Activated CD4-positive, alpha-beta memory T cell treated with anti-CD3 and anti-CD28 coated beads, Interleukin-2, amount 10 ng/mL, durations not matched to agents 7 days and 5 days (primary cell): ENCODE data around the gene EGR2. TPM values are rescaled to one million over a fixed set of nuclear protein-coding genes. Genes with fewer than 3 reads are reported as not detected.
"Not testable (repeated sequence)": the region's sequence is repeated elsewhere in the genome, so short reads cannot be mapped to it uniquely, and the experiment has no call there.

ENCODE experiments used
- CTCF ChIA-PET: fragments of 350-600 bp; sonication (Branson Sonifier 250); formaldehyde crosslinking; loops from one replicate; lab custom pipeline; 2021; ENCODE audit warnings: antibody characterized with exemption, inconsistent platforms; lab: Charles Lee
- POLR2A ChIA-PET: fragments of 350-600 bp; sonication (Branson Sonifier 250); formaldehyde crosslinking; loops from one replicate; lab custom pipeline; 2021; ENCODE audit warnings: antibody characterized with exemption; lab: Charles Lee
- DNase-seq: peaks from one replicate; pipeline ENCODE4 v3.0.0-alpha.2; 2020
- H3K27ac Mint-ChIP-seq: one replicate; pipeline ENCODE4 v1.8.0; 2021; ENCODE audit warnings: mild to moderate bottlenecking, mixed read lengths
- H3K27me3 Mint-ChIP-seq: one replicate; pipeline ENCODE4 v1.8.0; 2021; ENCODE audit warnings: mixed read lengths
- H3K36me3 Mint-ChIP-seq: one replicate; pipeline ENCODE4 v1.8.0; 2021; ENCODE audit warnings: low read depth, mixed read lengths
- H3K4me1 Mint-ChIP-seq: one replicate; pipeline ENCODE4 v1.8.0; 2021; ENCODE audit warnings: mixed read lengths
- H3K4me3 Mint-ChIP-seq: one replicate; pipeline ENCODE4 v1.8.0; 2021; ENCODE audit warnings: mild to moderate bottlenecking, mixed read lengths
- H3K9me3 Mint-ChIP-seq: one replicate; pipeline ENCODE4 v1.8.0; 2021; ENCODE audit warnings: mixed read lengths
- total RNA-seq, 2 experiments: library from RNA; stranded (reverse); gene quantifications; one replicate each; pipeline ENCODE4 v1.2.3, GENCODE V29; 2021

Gene EGR2
- total RNA-seq, 2 experiments from 2014 or later: 4.8 to 6.4 TPM

DNA sequence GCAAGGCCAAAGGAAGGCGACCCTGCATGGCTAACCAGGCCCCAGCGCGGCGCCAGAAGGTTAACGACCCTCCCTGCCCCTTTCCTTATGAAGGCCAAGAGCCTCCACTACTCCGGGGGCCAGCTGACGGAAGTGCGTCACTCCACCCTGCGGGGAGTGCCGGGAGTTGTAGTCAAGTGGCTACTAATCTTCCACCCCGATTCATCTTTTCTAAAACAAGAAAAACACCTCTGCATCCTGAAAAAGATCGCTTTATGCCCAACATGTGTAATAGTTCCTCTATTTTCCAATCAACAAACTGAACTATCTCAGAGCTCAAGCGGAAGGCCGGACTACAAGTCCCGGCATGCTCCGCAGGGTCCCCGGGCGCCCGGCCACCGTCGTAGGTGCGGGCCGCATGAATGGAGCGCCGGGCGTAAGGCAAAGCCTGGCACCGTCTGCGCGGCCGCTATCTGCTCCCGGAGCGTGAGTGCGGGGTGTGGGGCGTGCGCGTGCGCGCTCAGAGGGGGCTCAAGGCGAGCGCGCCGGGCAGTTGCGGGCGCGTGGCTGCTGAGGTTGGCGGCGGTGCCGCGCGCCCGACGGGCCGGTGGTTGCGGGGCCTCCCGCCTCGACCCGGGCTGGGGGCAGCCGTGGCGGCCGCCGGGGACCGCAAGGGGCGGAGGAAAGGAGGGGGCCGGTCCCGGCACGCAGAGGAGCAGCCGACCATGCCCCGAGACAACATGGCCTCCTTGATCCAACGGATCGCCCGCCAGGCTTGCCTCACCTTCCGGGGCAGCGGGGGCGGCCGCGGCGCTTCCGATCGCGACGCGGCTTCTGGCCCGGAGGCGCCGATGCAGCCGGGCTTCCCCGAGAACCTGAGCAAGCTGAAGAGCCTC is 11.6 kb downstream of the EGR2 start, which contains the start of gene ADO:
Gene ADO (plus strand): TSS at position 365 of the 875 bp plus-strand sequence. CDS start 340 bp downstream, at position 705.
- POLR2A ChIA-PET: interaction anchor here (0.6 to 6.7 kb wide), 13 partner anchors 12 to 906 kb away, joined by 3 to 88 read pairs (median 4); partner anchors contain the start of genes EGR2 and NRBF2
- H3K27ac Mint-ChIP-seq: peak within 1 kb of the TSS; percentile 96
- no peaks in the 10 kb centered on the region for H3K9me3 Mint-ChIP-seq
- DNase-seq: peak; percentile 76
- peak within 1 kb of the TSS; percentile 88 for H3K4me3 Mint-ChIP-seq
- H3K36me3 Mint-ChIP-seq: peaks cover 39% of the 10 kb centered on the region
- CTCF ChIA-PET: interaction anchor here (0.6 to 4.6 kb wide), 7 partner anchors 12 to 618 kb away, joined by 3 to 44 read pairs (median 3); partner anchors contain the start of genes EGR2 and NRBF2
- peaks cover 10% of the 10 kb centered on the region for H3K27me3 Mint-ChIP-seq
- peaks cover 32% of the 10 kb centered on the region for H3K4me1 Mint-ChIP-seq

DNA sequence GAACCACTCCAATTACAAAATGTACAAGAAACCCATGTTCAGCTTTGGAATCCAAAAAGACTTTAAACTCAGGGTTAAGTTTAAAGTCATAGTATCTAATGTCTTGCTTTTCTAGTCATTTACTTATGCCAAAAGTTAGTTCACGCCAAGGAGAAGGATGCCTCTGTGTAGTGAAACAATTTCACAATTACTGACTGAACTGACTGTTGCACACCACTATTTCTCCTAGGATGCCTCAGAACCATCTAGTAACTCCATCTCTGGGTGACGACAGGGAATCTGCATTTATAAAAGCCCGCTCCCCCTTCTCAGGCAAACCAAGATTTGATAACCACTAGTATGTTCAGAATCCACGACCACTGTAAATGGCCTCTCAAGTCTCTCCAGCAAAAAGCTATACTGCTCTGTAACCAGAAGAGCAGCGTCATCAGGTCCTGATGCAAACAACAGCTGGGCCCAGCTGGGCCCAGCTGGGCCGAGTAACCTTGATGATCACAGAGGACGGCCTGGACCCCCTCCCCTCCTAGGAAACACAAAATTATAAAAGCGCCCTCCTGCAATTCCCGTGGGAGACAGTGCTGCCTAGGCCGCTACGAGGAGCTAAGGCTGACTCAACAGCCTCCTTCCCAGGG is 12.3 kb downstream of the EGR2 start:
- peaks cover 14% of the 10 kb centered on the region for H3K27me3 Mint-ChIP-seq
- peak overlapping the region; percentile 96 for H3K27ac Mint-ChIP-seq
- no peaks in the 10 kb centered on the region for H3K9me3 Mint-ChIP-seq
- H3K36me3 Mint-ChIP-seq: peaks cover 35% of the 10 kb centered on the region
- peaks cover 32% of the 10 kb centered on the region for H3K4me1 Mint-ChIP-seq
- ChIA-PET CTCF (interaction anchor here (0.6 to 4.6 kb wide), 8 partner anchors 13 to 1271 kb away, joined by 3 to 44 read pairs (median 3); partner anchors contain the start of genes EGR2 and NRBF2), POLR2A (interaction anchor here (0.6 to 6.7 kb wide), 11 partner anchors 13 to 905 kb away, joined by 3 to 88 read pairs (median 4); partner anchors contain the start of genes EGR2 and NRBF2)
- peak overlapping the region; percentile 88 for H3K4me3 Mint-ChIP-seq
- no peak for DNase-seq

DNA sequence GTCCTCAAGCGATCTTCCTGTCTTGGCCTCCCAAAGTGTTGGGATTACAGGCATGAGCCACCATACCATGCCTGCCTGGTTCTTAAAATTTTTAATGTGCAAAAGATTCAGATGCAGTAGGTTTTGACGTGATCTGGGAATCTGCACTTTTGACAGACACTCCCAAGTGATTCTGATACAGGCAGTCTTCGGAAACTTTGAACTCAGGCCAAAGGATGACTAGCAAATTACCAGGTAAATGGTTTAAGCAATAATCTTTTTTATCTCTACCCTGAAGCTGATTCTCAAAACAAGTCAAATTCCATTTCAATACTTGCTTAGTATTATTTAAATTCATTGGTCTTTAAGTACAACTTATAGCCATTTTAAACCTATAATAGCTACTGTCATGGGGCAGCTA is 14.3 kb downstream of the EGR2 start:
- DNase-seq: no peak
- Mint-ChIP-seq H3K27me3 (peaks cover 29% of the 10 kb centered on the region), H3K4me1 (peaks cover 19% of the 10 kb centered on the region), H3K4me3 (no peak overlapping the region), H3K9me3 (no peaks in the 10 kb centered on the region), H3K27ac (no peak overlapping the region), H3K36me3 (peaks cover 16% of the 10 kb centered on the region)
- ChIA-PET CTCF (interaction anchor here (0.6 to 2.8 kb wide), 3 partner anchors 15 to 356 kb away, joined by 3 to 7 read pairs (median 4); partner anchors contain the start of gene EGR2), POLR2A (interaction anchor here (0.9 to 6.7 kb wide), 3 partner anchors 9 to 69 kb away, joined by 3 to 88 read pairs (median 3); partner anchors contain the start of gene EGR2)

DNA sequence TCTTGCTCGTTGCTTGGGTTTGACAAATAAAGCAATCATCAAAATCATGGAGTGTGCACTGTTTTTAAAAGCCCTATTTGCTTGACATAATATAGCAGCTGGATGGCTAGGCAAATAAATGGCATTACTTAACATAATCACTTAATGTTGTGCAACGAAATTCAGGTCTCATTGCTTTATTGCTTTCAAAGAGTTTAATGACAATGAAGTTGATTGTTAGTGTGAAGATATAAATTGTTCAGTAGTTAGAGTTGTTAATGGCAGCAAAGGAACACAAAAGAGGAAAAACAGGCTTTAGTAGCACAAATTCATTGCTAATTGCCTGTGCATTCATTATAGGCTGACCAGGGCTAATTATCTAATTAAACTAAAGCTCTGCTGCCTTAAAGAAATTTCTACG is 19.3 kb downstream of the EGR2 start:
- Mint-ChIP-seq H3K27me3 (peaks cover 43% of the 10 kb centered on the region), H3K36me3 (no peaks in the 10 kb centered on the region), H3K4me1 (no peaks in the 10 kb centered on the region), H3K27ac (no peak overlapping the region), H3K4me3 (no peak overlapping the region), H3K9me3 (no peaks in the 10 kb centered on the region)
- POLR2A ChIA-PET: no interaction called here
- DNase-seq: no peak
- CTCF ChIA-PET: no interaction called here

DNA sequence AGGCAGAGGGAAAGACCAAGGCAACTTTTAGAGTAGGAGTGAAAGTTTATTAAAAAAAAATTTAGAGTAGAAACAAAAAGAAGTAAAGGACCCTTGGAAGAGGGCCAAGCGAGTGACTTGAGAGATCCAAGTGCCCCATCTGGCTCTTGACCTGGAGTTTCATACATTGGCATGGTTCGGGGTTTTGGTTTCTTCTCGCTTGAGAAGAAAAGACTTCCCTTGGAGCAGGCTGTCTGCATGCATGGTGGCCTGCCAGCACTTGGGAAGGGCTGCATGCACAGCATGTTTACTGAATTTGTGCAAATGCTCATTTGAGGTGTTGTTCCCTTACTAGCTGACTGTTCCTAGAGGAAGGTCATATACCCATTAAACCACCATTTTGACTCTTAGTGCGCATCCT is 20.4 kb downstream of the EGR2 start:
- Mint-ChIP-seq H3K9me3 (no peaks in the 10 kb centered on the region), H3K27me3 (peaks cover 38% of the 10 kb centered on the region), H3K4me1 (no peaks in the 10 kb centered on the region), H3K36me3 (no peaks in the 10 kb centered on the region), H3K4me3 (no peak overlapping the region), H3K27ac (no peak overlapping the region)
- CTCF ChIA-PET: no interaction called here
- POLR2A ChIA-PET: interaction anchor here (0.8 kb wide), 1 partner anchor 159 kb away, joined by 3 read pairs; no protein-coding TSS in a partner anchor
- DNase-seq: no peak

DNA sequence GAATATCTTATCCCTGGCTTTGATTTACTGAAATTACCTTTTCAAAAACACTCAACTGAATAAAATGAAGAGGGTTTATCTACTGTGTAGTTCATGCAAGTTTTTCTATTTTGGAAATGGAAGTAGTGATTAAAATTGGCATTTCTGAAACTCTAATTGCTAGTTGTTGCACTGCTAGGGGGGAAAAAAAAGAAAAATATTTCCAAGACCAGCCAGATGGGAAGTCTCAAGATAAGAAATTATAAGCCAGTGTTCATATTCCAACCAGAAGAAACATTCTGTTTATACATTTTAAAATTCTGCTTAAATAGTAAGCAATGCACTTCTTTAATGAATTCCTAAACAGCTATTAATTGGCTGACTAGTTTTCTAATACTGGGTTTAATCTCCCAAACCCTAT is 21.1 kb downstream of the EGR2 start:
- Mint-ChIP-seq H3K9me3 (no peaks in the 10 kb centered on the region), H3K4me1 (no peaks in the 10 kb centered on the region), H3K27ac (no peak overlapping the region), H3K36me3 (no peaks in the 10 kb centered on the region), H3K27me3 (peaks cover 33% of the 10 kb centered on the region), H3K4me3 (no peak overlapping the region)
- no peak for DNase-seq
- ChIA-PET CTCF (no interaction called here), POLR2A (no interaction called here)

DNA sequence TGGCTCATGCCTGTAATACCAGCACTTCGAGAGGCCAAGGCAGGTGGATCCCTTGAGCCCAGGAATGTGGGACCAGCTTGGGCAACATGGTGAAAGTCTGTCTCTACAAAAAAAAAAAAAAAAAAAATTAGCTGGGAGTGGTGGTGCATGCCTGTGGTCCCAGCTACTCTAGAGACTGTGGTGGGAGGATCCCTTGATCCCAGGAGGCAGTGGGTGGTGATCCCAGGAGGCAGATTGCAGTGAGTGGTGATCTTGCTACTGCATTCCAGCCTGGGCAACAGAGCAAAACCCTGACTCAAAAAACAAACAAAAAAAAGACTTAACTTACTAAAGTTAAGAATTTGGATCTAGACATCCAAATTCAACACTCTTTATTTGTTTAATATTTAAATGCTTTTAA is 21.9 kb downstream of the EGR2 start:
- ChIA-PET POLR2A (no interaction called here), CTCF (no interaction called here)
- H3K27me3 Mint-ChIP-seq: peaks cover 33% of the 10 kb centered on the region
- no peak overlapping the region for H3K4me3 Mint-ChIP-seq
- H3K36me3 Mint-ChIP-seq: no peaks in the 10 kb centered on the region
- no peak for DNase-seq
- no peaks in the 10 kb centered on the region for H3K4me1 Mint-ChIP-seq
- no peak overlapping the region for H3K27ac Mint-ChIP-seq
- no peaks in the 10 kb centered on the region for H3K9me3 Mint-ChIP-seq

DNA sequence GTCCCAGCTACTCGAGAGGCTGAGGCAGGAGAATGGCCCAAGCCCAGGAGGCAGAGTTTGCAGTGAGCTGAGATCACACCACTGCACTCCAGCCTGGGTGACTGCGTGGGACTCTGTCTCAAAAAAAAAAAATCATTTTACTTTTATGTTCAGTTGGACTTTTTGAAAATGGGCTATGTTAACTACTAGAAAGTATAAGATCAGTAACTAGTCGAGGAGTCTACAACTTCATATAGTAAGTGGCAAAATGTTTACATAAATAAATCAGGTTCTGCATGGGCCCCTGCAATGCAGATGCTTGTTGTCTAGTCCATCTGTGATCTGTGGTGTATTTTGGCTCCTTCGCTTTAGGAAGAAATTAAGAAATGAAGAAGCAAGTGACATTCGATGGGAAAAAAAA is 23.9 kb downstream of the EGR2 start:
- H3K9me3 Mint-ChIP-seq: peaks cover under 1% of the 10 kb centered on the region
- DNase-seq: no peak
- no peaks in the 10 kb centered on the region for H3K36me3 Mint-ChIP-seq
- no peak overlapping the region for H3K4me3 Mint-ChIP-seq
- H3K4me1 Mint-ChIP-seq: no peaks in the 10 kb centered on the region
- POLR2A ChIA-PET: interaction anchor here (1.4 kb wide), 1 partner anchor 13 kb away, joined by 3 read pairs; no protein-coding TSS in a partner anchor
- no peak overlapping the region for H3K27ac Mint-ChIP-seq
- peaks cover 18% of the 10 kb centered on the region for H3K27me3 Mint-ChIP-seq
- CTCF ChIA-PET: no interaction called here

DNA sequence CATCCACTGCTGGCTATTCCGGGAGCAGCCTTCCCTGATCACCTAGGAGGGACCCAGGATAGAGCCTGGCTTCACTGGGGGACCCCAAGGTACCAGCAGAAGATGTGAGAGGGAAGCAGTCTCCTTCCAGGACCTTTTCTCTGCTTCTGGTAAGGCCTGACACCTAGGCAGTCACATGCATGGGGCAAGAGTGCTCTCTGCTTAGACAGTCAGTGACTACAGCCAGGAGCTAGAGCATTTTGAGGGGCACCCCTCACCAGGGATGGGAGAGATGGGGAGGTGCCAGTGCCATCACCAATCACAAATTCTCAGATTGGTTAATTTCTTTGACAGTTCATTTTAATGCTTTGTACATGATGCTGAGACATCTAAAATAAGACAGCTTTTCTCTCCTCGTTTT is 25.6 kb downstream of the EGR2 start:
- H3K4me3 Mint-ChIP-seq: no peak overlapping the region
- no peak for DNase-seq
- POLR2A ChIA-PET: no interaction called here
- H3K27me3 Mint-ChIP-seq: peaks cover 10% of the 10 kb centered on the region
- peaks cover 2% of the 10 kb centered on the region for H3K36me3 Mint-ChIP-seq
- H3K27ac Mint-ChIP-seq: no peak overlapping the region
- CTCF ChIA-PET: no interaction called here
- peaks cover 6% of the 10 kb centered on the region for H3K9me3 Mint-ChIP-seq
- no peaks in the 10 kb centered on the region for H3K4me1 Mint-ChIP-seq

DNA sequence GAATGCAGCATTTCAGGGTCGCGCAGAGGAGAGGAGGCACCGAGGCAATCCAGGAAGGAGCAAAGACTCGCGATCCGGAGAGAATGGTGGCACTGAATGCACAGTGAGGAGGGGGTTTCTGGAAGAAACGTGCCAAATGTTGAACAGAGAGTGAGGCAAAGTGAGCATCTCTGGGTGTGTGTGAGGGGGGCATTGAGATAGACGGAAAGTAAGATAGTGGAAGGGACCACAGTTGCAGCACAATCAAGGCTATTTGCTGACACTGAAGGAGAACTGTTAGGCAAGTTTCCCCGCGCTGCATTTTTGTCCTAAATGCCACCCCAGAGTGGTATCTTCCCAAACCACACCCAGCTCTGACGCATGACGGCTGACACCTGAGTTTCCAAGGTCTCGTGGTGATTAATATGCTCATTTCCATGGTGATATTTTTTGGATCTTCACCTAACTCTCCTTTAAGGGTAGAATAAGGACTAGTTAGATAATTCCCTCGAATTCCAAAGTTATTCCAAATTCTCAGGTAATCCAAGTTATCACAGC is 26.1 kb downstream of the EGR2 start:
- ChIA-PET CTCF (no interaction called here), POLR2A (no interaction called here)
- Mint-ChIP-seq H3K27ac (no peak overlapping the region), H3K36me3 (peaks cover 5% of the 10 kb centered on the region), H3K4me1 (no peaks in the 10 kb centered on the region), H3K27me3 (peaks cover 8% of the 10 kb centered on the region), H3K9me3 (peaks cover 9% of the 10 kb centered on the region), H3K4me3 (no peak overlapping the region)
- DNase-seq: no peak

DNA sequence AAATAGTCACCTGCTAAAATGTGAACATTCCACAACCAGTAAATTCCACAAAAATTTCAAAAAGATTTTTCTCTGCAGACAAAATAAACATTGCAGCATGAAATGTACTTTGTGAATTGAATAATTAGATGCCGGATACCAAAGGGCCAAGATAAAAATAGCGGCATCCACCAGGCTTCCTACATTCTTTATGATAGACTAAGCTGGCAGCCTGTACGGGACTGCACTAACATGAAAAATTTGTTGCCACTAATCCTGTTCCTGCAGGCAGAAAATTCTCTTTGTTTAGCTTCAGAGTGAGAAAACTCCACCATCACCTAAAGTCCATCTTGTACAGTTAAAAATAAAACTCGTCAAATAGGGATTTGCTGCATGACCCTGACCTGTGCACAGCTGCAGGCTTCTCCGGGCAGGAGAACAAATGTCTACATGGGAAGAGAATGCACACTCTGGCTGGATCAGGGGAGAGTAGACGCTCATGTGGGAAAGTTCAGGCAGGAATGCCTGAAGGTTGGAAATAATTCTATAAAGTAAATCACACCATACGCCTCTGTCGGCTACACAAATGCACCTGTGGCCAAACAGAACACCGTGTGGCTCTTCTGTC is 27.2 kb downstream of the EGR2 start:
- Mint-ChIP-seq H3K27ac (no peak overlapping the region), H3K36me3 (peaks cover 14% of the 10 kb centered on the region), H3K4me1 (no peaks in the 10 kb centered on the region), H3K27me3 (peaks cover 12% of the 10 kb centered on the region), H3K4me3 (no peak overlapping the region), H3K9me3 (peaks cover 19% of the 10 kb centered on the region)
- no peak for DNase-seq
- ChIA-PET CTCF (no interaction called here), POLR2A (no interaction called here)

DNA sequence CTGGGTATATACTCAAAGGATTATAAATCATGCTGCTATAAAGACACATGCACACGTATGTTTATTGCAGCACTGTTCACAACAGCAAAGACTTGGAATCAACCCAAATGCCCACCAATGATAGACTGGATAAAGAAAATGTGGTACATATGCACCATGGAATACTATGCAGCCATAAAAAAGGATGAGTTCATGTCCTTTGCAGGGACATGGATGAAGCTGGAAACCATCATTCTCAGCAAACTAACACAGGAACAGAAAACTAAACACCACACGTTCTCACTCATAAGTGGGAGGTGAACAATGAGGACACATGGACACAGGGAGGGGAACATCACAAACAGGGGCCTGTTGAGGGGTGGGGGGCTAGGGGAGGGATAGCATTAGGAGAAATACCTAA is 27.9 kb downstream of the EGR2 start:
- H3K4me1 Mint-ChIP-seq, CTCF ChIA-PET, DNase-seq, H3K27ac Mint-ChIP-seq, H3K4me3 Mint-ChIP-seq, POLR2A ChIA-PET: not testable (repeated sequence)
- H3K9me3 Mint-ChIP-seq: peaks cover 22% of the 10 kb centered on the region
- peaks cover 16% of the 10 kb centered on the region for H3K27me3 Mint-ChIP-seq
- H3K36me3 Mint-ChIP-seq: peaks cover 14% of the 10 kb centered on the region
